Astrocyte (in vitro differentiated cells and primary cell): ENCODE results near the gene METRNL.

Experiments
- EZH2 ChIP-seq: IDR thresholded peaks from 2 replicates; pipeline ENCODE4 v1.6.1; 2012; ENCODE audit warnings: mild to moderate bottlenecking, low read length, inconsistent platforms; ENCODE audit not compliant: insufficient read depth
- TF ChIP-seq, protein P1 (sequence below): IDR thresholded peaks from 2 replicates; pipeline ENCODE4 v1.5.1; 2011; ENCODE audit warnings: low read depth, mild to moderate bottlenecking, inconsistent platforms, low read length, moderate library complexity; ENCODE audit not compliant: insufficient read depth

- TF ChIP-seq, protein P1, sequence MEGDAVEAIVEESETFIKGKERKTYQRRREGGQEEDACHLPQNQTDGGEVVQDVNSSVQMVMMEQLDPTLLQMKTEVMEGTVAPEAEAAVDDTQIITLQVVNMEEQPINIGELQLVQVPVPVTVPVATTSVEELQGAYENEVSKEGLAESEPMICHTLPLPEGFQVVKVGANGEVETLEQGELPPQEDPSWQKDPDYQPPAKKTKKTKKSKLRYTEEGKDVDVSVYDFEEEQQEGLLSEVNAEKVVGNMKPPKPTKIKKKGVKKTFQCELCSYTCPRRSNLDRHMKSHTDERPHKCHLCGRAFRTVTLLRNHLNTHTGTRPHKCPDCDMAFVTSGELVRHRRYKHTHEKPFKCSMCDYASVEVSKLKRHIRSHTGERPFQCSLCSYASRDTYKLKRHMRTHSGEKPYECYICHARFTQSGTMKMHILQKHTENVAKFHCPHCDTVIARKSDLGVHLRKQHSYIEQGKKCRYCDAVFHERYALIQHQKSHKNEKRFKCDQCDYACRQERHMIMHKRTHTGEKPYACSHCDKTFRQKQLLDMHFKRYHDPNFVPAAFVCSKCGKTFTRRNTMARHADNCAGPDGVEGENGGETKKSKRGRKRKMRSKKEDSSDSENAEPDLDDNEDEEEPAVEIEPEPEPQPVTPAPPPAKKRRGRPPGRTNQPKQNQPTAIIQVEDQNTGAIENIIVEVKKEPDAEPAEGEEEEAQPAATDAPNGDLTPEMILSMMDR, result no peak
- TF ChIP-seq EZH2, result no peak
These were observed 43.7 kb upstream of the METRNL start for GRCh38 chr17:83035722-83036121.
